ENCODE measurements around the gene GLI1.
"Not testable (repeated sequence)": the region's sequence is repeated elsewhere in the genome, so short reads cannot be mapped to it uniquely, and the experiment has no call there.

Gene GLI1

DNA sequence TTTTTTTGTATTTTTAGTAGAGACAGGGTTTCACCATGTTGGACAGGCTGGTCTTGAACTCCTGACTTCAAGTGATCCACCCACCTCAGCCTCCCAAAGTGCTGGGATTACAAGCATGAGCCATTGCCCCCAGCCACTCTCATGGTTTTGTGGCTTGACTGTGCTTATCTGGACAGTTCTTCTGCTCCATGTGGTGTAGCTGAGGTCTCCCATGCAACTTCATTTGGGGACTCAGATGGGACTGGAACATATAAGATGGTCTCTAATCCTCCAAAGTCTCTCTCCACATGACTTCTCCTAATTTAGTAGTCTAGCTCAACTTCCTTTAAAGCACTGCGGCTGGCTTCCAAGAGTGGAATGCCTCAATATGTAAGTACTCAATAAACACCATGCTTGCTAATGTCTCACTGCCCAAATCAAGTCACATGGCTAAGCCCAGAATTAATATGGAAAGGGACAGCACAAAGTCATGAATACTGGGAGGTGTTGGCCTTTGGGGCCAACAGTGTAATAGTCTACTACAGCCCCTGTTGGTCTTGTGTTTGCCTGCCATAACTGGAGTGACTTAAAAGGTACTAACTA is 17.6 kb upstream of the GLI1 start:
- DNase-seq, result no peak

DNA sequence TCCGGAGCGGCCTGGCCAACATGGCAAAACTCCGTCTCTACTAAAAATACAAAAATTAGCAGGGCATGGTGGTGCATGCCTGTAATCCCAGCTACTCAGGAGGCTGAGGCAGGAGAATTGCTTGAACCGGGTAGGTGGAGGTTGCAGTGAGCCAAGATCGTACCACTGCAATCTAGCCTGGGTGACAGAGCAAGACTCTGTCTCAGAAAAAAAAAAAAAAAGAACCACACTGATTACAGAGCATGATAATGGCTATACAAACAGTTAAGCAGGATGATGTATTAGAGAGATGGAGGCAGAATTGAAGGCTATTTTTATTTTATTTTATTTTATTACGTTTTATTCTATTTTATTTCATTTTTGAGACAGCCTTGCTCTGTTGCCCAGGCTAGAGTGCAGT is 15.2 kb upstream of the GLI1 start:
- DNase-seq, result not testable (repeated sequence)

- DNase-seq, result no peak
Measured at GRCh38 chr12:57444744-57445143, 14.8 kb upstream of the GLI1 start.

- DNase-seq, result no peak
Measured at GRCh38 chr12:57446292-57446960, 13.2 kb upstream of the GLI1 start.

- DNase-seq, result no peak
Measured at GRCh38 chr12:57448669-57449068, 10.9 kb upstream of the GLI1 start.

GRCh38 chr12:57449375-57449774 is 10.2 kb upstream of the GLI1 start:
- no peak for DNase-seq

DNA sequence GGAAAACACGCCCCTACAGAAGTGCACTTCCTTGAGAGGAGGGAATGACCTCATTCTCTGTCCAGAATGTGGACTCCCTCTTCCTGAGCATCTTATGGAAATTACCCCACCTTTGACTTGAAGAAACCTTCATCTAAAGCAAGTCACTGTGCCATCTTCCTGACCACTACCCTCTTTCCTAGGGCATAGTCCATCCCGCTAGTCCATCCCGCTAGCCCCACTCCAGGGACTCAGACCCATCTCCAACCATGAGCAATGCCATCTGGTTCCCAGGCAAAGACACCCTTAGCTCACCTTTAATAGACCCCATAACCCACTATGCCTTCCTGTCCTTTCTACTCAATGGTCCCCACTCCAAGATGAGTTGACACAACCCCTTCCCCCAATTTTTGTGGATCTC is 9.5 kb upstream of the GLI1 start:
- DNase-seq, result no peak

- no peak for DNase-seq
Measured at GRCh38 chr12:57451233-57451778, 8.3 kb upstream of the GLI1 start.

GRCh38 chr12:57452181-57452936 is 7.2 kb upstream of the GLI1 start:
- DNase-seq, result no peak

DNA sequence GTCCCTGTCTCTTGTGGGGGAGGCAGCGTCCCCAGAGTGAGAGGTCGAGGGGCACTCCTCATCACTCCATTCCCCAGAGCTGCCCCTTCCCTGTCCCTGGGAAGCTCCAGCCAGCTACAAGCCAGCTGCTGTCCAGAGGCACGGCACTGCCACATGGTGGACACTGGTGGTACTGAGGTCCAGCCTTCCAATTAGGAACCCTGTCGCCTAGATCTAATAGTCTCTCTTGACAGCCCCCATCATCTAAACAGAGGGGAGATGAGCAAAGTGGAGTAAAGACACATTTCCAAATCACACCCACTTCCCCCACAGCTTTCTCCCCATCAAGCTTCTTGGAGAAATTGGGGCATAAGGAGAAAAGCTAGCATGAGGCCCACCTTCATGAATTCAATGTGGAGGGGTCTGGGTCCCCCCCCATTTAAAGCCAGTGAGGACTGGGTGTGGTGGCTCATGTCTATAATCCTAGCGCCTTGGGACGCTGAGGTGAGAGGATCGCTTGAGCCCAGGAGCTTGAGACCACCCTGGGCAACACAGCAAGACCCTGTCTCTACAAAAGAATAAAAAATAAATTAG is 6.6 kb upstream of the GLI1 start:
- peak; percentile 62 for DNase-seq

- DNase-seq, result no peak
Measured at GRCh38 chr12:57454213-57454565, 5.4 kb upstream of the GLI1 start.

- no peak for DNase-seq
Measured at GRCh38 chr12:57454566-57455373, 4.8 kb upstream of the GLI1 start, which contains the start of gene INHBE. Gene INHBE (plus strand): TSS chr12:57455307. CDS start chr12:57455537, 230 bp downstream.

DNA sequence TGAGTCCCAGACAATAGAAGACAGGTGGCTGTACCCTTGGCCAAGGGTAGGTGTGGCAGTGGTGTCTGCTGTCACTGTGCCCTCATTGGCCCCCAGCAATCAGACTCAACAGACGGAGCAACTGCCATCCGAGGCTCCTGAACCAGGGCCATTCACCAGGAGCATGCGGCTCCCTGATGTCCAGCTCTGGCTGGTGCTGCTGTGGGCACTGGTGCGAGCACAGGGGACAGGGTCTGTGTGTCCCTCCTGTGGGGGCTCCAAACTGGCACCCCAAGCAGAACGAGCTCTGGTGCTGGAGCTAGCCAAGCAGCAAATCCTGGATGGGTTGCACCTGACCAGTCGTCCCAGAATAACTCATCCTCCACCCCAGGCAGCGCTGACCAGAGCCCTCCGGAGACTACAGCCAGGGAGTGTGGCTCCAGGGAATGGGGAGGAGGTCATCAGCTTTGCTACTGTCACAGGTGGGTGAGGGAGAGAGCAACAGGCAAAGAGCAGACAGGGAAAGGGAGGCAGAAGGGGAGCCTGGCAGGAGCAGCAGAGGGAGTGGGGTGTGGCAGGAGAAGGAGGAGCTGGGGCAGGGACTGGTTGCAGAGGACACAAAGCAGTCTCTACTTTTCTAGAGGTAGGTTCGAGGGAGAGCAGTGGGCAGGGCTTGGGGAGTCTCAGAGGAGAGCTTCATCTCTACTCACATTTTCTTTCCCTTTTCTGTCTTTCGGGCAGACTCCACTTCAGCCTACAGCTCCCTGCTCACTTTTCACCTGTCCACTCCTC is 4.0 kb upstream of the GLI1 start:
- DNase-seq, result no peak

GRCh38 chr12:57456145-57456700 is 3.4 kb upstream of the GLI1 start:
- DNase-seq, result no peak

- no peak for DNase-seq
Measured at GRCh38 chr12:57456737-57457490, 2.7 kb upstream of the GLI1 start.

DNA sequence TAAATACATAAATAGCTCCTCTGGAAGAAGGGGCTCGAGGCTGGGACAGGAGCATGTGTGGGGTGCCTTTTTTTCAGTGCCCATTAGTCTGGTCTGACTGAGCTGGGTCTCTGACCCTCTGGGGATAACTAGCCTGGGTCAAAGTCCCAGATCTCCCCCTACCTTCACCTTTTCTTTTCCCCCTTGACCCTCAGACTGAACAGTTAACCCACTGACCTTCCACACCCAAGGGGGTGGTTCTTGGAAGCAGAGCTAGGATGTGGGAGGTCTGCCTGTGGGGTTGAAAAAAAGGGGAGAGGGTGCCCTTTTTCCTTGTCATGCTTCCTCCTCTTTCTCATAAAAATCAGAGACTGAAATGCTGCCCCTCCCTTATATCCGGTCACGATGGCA is 925 bp upstream of the GLI1 start:
- no peak for DNase-seq

DNA sequence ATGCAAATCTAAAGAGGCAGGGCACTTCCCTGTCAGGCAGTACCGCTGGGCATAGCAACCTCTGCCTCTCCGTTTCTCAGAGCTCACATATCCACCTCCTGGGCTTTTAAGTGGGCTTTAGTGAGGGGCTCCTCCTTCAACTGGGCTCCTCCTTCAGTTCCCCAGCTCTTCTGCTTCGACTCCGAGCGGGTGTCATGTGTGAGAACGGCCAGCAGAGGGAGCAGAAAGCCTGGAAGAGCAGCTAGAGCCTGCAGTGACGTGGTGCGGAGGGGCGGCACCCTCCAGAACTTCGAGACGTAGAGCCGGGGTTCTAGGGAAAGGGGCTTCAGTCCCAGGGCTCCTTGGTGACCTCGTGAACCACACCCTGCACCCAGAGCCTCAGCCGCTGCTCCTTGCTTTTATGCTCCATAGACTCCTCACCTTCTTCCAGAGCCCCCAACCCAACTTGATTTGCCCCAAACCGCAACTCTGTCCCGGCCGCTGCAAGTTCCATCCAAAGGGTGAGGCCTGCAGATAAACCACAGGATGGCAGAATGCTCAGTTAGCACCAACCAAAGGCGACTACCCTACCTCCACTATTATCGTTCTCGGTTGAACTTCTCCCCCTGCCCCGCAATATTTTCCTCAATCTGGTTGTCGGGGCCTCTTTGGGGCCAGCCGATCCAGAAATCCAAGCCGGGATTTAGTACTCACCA is 383 bp upstream of the GLI1 start:
- DNase-seq, result peak; percentile 87

DNA sequence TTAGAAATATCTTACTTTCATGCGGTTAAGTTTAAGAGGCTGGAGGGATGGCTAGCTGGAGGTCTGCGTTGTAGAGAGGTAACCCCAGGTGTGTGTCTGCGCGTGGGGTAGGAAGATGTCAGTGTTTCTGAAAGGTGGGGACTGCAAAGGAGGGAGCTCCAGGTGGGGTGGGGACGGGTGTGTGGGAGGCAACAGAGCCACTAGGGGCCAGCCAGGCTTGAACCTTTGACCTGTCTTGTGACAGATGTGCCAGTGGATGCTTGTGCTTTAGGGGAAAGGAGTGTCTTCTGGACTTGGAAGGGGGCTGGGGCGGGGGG is 841 bp downstream of the GLI1 start:
- no peak for DNase-seq

DNA sequence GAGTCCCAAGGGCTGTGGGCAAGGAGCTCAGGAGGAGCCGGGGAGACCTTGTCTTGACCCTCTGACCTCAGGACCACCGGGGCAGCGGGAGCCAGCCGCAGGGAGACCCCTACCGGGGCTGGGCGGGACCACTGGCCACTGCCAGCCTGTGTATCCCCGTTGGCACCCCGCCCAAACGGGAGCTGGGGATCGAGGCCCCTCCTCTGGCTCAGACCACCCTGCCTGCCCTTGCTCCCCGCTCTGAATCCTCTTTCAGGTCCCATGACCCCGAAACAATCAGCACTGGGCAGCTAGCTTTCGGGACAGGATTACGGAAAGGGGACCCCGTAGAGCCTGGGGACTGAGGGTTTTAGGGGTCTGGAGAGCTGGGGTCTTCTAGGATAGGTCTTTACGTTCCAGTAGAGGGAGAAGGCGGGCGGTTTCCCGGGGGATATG is 1.3 kb downstream of the GLI1 start:
- DNase-seq, result no peak

GRCh38 chr12:57461276-57461916 is 1.8 kb downstream of the GLI1 start:
- DNase-seq, result no peak

All from activated CD4-positive, CD25-positive, alpha-beta regulatory T cell treated with anti-CD3 and anti-CD28 coated beads, Interleukin-2, amount 50 U/mL, for 72 hours (primary cell).